Measurements from ENCODE around the gene LCE1A. TPM values are rescaled to one million over a fixed set of nuclear protein-coding genes. Genes with fewer than 3 reads are reported as not detected.

LCE1A gene
- 0.34 TPM in 1 of 2 replicates, not detected in the other for total RNA-seq

GRCh38 chr1:152827173-152827572 lies at the start of gene LCE1A:
Gene LCE1A, plus strand, starts transcription at chr1:152827473. Its CDS starts 0 bp downstream, at chr1:152827473.

GRCh38 chr1:152786077-152786476 lies 41.2 kb upstream of the LCE1A start, which contains the start of gene LCE1E:
Gene LCE1E, plus strand, starts transcription at chr1:152786257. Its CDS starts 1,043 bp downstream, at chr1:152787300.

GRCh38 chr1:152796421-152796820 lies 30.9 kb upstream of the LCE1A start, which contains the start of gene LCE1D:
Gene LCE1D, plus strand, starts transcription at chr1:152796721. Its CDS starts 1,074 bp downstream, at chr1:152797795.

GRCh38 chr1:152806576-152806975 lies 20.7 kb upstream of the LCE1A start, which contains the start of gene LCE1C:
Gene LCE1C, minus strand, starts transcription at chr1:152806651. Its CDS starts 1,173 bp downstream, at chr1:152805478.

GRCh38 chr1:152811671-152812070 lies 15.6 kb upstream of the LCE1A start, which contains the start of gene LCE1B:
Gene LCE1B, plus strand, starts transcription at chr1:152811971. Its CDS starts 476 bp downstream, at chr1:152812447.

GRCh38 chr1:152842556-152842955 lies 15.3 kb downstream of the LCE1A start, which contains the start of gene LCE6A:
Gene LCE6A, plus strand, starts transcription at chr1:152842856. Its CDS starts 665 bp downstream, at chr1:152843521.

GRCh38 chr1:152859696-152860095 lies 32.4 kb downstream of the LCE1A start, which contains the start of gene LCE7A:
Gene LCE7A, plus strand, starts transcription at chr1:152859996. Its CDS starts 702 bp downstream, at chr1:152860698.

Other genes starting within 250 kb of the LCE1A start
- 35.9 TPM in 1 of 2 replicates, not detected in the other for gene LCE3D, start 247.0 kb upstream of the LCE1A start, total RNA-seq
- gene LCE3C, start 227.2 kb upstream of the LCE1A start, total RNA-seq = not detected in 2 replicates
- not detected in 2 replicates for gene LCE3B, start 213.7 kb upstream of the LCE1A start, total RNA-seq
- gene LCE3A, start 204.4 kb upstream of the LCE1A start, total RNA-seq = not detected in 2 replicates
- not detected in 2 replicates for gene LCE2D, start 164.1 kb upstream of the LCE1A start, total RNA-seq
- gene LCE2C, start 152.2 kb upstream of the LCE1A start, total RNA-seq = not detected in 2 replicates
- gene LCE2B, start 141.3 kb upstream of the LCE1A start, total RNA-seq = not detected in 2 replicates
- gene LCE2A, start 129.1 kb upstream of the LCE1A start, total RNA-seq = not detected in 2 replicates
- not detected in 2 replicates for gene LCE4A, start 119.3 kb upstream of the LCE1A start, total RNA-seq
- gene KPRP, start 69.4 kb upstream of the LCE1A start, total RNA-seq = 0.34 TPM in 1 of 2 replicates, not detected in the other
- not detected in 2 replicates for gene LCE1F, start 52.3 kb upstream of the LCE1A start, total RNA-seq
- not detected in 2 replicates for gene LCE1E, start 41.2 kb upstream of the LCE1A start, total RNA-seq
- gene LCE1D, start 30.8 kb upstream of the LCE1A start, total RNA-seq = not detected in 2 replicates
- gene LCE1C, start 20.8 kb upstream of the LCE1A start, total RNA-seq = 0.34 TPM in 1 of 2 replicates, not detected in the other
- gene LCE1B, start 15.5 kb upstream of the LCE1A start, total RNA-seq = not detected in 2 replicates
- gene LCE6A, start 15.4 kb downstream of the LCE1A start, total RNA-seq = not detected in 2 replicates
- not detected in 2 replicates for gene LCE7A, start 32.5 kb downstream of the LCE1A start, total RNA-seq
- gene SMCP, start 50.8 kb downstream of the LCE1A start, total RNA-seq = not detected in 2 replicates
- gene IVL, start 81.1 kb downstream of the LCE1A start, total RNA-seq = 18.8 and 30.8 TPM in 2 replicates
- not detected in 2 replicates for gene SPRR5, start 119.7 kb downstream of the LCE1A start, total RNA-seq
- not detected in 2 replicates for gene SPRR4, start 143.2 kb downstream of the LCE1A start, total RNA-seq
- 3.1 and 9.5 TPM in 2 replicates for gene SPRR1A, start 156.6 kb downstream of the LCE1A start, total RNA-seq
- gene SPRR3, start 174.3 kb downstream of the LCE1A start, total RNA-seq = 67.3 and 122 TPM in 2 replicates
- 53.0 and 86.5 TPM in 2 replicates for gene SPRR1B, start 203.7 kb downstream of the LCE1A start, total RNA-seq
- 5.7 and 47.8 TPM in 2 replicates for gene SPRR2D, start 213.6 kb downstream of the LCE1A start, total RNA-seq
- 4.8 and 25.3 TPM in 2 replicates for gene SPRR2A, start 230.0 kb downstream of the LCE1A start, total RNA-seq
- 1.0 TPM in 1 of 2 replicates, not detected in the other for gene SPRR2B, start 244.1 kb downstream of the LCE1A start, total RNA-seq